ENCODE results near the gene NEDD8. TPM values are rescaled to one million over a fixed set of nuclear protein-coding genes. Genes with fewer than 3 reads are reported as not detected.
A peak's percentile ranks its signal among the peaks of the same experiment; 100 is the strongest.

Gene NEDD8
- total RNA-seq, 2 experiments from 2014 or later: 42.0 to 43.5 TPM

DNA sequence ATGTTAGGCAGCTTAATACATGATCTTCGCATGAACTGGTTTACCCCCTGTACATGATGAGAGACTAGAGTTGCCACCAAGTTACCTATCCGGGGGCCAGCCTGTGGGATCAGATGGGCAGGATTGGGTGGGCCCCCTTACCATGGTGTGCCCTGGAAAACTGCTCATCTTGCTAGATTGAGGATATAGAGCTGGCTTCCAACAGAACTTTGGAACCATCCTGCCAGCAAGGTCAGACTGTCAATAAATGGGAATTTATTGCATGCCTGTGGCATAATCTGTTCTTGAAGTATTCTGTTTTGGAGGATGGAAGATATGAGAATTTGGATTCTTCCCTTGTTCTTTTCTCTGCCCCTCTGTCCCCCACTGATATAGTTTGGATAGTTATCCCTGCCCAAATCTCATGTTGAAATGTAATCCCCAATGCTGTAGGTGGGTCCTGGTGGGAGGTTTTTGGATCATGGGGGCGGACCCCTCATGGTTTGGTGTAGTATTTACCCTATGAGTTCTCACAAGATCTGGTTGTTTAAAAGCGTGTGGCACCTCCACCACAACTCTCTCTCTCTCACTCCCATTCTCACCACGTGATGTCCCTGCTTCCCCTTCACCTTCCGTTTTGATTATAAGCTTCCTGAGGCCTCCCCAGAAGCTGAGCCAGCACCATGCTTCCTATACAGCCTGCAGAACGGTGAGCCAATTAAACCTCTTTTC, 33.2 kb downstream of the NEDD8 start:
- DNase-seq: no peak
- Histone ChIP-seq H3K9me3 (ENCODE audit: control insufficient read depth in 1 of 2, insufficient read depth in 1 of 2, low read length in 2 of 2) (no peaks in the 10 kb centered on the region), H3K4me3 (ENCODE audit: low read length) (no peak overlapping the region), H3K27ac (ENCODE audit: low read depth in 1 of 2, low read length in 2 of 2) (no peak overlapping the region), H3K27me3 (ENCODE audit: control insufficient read depth in 1 of 2, insufficient read depth in 2 of 2, low read length in 2 of 2) (no peaks in the 10 kb centered on the region), H3K4me1 (ENCODE audit: insufficient read depth, low read length) (peaks cover 37% of the 10 kb centered on the region), H3K36me3 (ENCODE audit: insufficient read depth, low read length) (peaks cover 17% of the 10 kb centered on the region)
- TF ChIP-seq, protein P1, sequence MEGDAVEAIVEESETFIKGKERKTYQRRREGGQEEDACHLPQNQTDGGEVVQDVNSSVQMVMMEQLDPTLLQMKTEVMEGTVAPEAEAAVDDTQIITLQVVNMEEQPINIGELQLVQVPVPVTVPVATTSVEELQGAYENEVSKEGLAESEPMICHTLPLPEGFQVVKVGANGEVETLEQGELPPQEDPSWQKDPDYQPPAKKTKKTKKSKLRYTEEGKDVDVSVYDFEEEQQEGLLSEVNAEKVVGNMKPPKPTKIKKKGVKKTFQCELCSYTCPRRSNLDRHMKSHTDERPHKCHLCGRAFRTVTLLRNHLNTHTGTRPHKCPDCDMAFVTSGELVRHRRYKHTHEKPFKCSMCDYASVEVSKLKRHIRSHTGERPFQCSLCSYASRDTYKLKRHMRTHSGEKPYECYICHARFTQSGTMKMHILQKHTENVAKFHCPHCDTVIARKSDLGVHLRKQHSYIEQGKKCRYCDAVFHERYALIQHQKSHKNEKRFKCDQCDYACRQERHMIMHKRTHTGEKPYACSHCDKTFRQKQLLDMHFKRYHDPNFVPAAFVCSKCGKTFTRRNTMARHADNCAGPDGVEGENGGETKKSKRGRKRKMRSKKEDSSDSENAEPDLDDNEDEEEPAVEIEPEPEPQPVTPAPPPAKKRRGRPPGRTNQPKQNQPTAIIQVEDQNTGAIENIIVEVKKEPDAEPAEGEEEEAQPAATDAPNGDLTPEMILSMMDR (IDR thresholded peaks at IDR 0.05): no peak
- peak overlapping the region; percentile 58 for H3K27ac Mint-ChIP-seq
- intact Hi-C loops (cut with DNase I, micrococcal nuclease): loop anchor here in 1 of 2 experiments (5.0 kb wide), 1 partner anchor 33 kb away; the partner anchor contains the start of genes GMPR2 and NEDD8
- H3K36me3 Mint-ChIP-seq (ENCODE audit: low read depth): peaks cover 62% of the 10 kb centered on the region
- no peaks in the 10 kb centered on the region for H3K9me3 Mint-ChIP-seq
- peaks cover 36% of the 10 kb centered on the region for H3K4me1 Mint-ChIP-seq (ENCODE audit: low read depth)
- ChIA-PET CTCF (interaction anchor here (0.5 to 1.2 kb wide), 2 partner anchors 38 to 40 kb away, joined by 3 read pairs; partner anchors contain the start of gene IRF9), POLR2A (interaction anchor here (1.5 kb wide), 1 partner anchor 44 kb away, joined by 6 read pairs; the partner anchor contains the start of gene TINF2)
- no peaks in the 10 kb centered on the region for H3K27me3 Mint-ChIP-seq
- H3K4me3 Mint-ChIP-seq: peak overlapping the region; percentile 43
- no peak for ATAC-seq (ENCODE audit: poor library complexity)

DNA sequence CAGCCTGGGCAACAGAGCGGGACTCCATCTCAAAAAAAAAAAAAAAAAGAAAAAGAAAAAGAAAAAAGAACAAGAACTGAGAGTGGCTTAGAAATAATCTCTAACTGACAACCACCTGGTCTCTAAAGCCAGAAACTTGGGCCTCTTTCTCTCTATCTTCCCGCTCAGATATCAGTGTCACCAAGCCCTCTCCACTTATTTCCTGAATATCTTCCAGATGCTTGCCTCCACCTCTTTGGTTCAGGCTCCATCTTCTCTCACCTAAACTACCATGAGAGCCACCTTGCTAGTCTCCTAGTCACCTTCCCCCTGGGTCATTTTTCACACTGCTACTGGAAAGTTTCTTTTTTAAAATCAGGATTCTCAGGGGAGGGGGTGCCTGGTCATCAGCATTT, 35.1 kb downstream of the NEDD8 start:
- Mint-ChIP-seq H3K36me3 (ENCODE audit: low read depth) (peaks cover 61% of the 10 kb centered on the region), H3K9me3 (no peaks in the 10 kb centered on the region), H3K4me3 (peak overlapping the region; percentile 87), H3K4me1 (ENCODE audit: low read depth) (peaks cover 49% of the 10 kb centered on the region), H3K27ac (peak overlapping the region; percentile 92), H3K27me3 (no peaks in the 10 kb centered on the region)
- CTCF ChIA-PET: interaction anchor here (1.3 to 2.6 kb wide), 2 partner anchors 36 to 45 kb away, joined by 4 to 12 read pairs; partner anchors contain the start of gene TINF2
- Histone ChIP-seq H3K36me3 (ENCODE audit: insufficient read depth, low read length) (peaks cover 22% of the 10 kb centered on the region), H3K27me3 (ENCODE audit: control insufficient read depth in 1 of 2, insufficient read depth in 2 of 2, low read length in 2 of 2) (no peaks in the 10 kb centered on the region), H3K9me3 (ENCODE audit: control insufficient read depth in 1 of 2, insufficient read depth in 1 of 2, low read length in 2 of 2) (no peaks in the 10 kb centered on the region), H3K27ac (ENCODE audit: low read depth in 1 of 2, low read length in 2 of 2) (no peak overlapping the region), H3K4me3 (ENCODE audit: low read length) (no peak overlapping the region), H3K4me1 (ENCODE audit: insufficient read depth, low read length) (peaks cover 37% of the 10 kb centered on the region)
- POLR2A ChIA-PET: interaction anchor here (2.3 to 4.0 kb wide), 3 partner anchors 13 to 56 kb away, joined by 12 to 99 read pairs (median 20); partner anchors contain the start of genes CHMP4A, EMC9 and MDP1
- intact Hi-C loops (cut with DNase I, micrococcal nuclease): loop anchor here in 1 of 2 experiments (5.0 kb wide), 1 partner anchor 35 kb away; the partner anchor contains the start of genes GMPR2 and NEDD8
- ATAC-seq (ENCODE audit: poor library complexity) (no peak), DNase-seq (no peak)
- TF ChIP-seq, protein P1 (IDR thresholded peaks at IDR 0.05): no peak

DNA sequence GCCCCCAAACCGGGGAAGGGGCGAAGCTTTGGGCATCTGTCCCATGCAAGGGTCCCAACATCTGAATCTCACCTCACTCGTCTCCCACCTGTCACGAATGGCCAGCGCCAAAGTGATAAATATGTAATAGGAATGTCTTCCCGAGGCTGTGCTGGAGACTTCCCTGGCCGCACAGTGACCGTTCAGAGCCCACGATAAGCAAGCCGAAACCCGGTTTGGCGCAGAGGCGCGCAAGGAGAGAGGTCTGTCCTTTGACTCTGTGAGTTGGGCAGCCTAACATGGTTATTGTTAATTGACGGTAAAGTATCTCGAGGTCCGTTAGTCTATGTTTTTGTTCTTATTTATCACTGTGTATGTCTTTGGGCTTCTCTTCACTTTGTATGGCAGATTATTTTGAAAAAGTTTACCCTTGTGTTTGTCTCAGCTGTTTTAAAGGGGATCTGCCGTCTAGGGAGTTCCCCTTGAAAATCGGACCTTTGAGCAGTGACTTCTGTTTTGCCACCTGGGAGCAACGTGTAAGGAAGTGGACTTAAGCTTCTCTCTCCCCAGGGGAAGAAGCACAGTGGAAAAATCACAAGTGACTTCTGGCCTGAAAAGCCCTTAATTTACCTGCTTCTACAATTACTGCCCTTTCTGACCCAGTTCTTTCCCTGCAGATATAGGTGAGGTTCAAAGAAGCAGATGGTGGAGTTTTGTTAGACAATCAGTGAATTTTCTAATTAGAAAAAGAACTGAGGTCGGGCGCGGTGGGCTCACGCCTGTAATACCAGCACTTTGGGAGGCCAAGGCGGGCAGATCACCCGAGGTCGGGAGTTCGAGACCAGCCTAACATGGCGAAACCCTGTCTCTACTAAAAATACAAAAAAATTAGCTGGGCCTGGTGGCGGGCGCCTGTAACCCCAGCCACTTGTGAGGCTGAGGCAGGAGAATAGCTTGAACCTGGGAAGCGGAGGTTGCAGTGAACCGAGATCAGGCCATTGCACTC, 35.8 kb downstream of the NEDD8 start:
- H3K4me3 Mint-ChIP-seq: peak overlapping the region; percentile 87
- intact Hi-C loops (cut with DNase I, micrococcal nuclease): loop anchor here in 1 of 2 experiments (5.0 kb wide), 1 partner anchor 36 kb away; the partner anchor contains the start of genes GMPR2 and NEDD8
- H3K36me3 ChIP-seq (ENCODE audit: insufficient read depth, low read length): peaks cover 23% of the 10 kb centered on the region
- ChIA-PET CTCF (interaction anchor here (0.8 to 2.6 kb wide), 7 partner anchors 15 to 101 kb away, joined by 3 to 14 read pairs (median 5); partner anchors contain the start of genes CHMP4A, IRF9, MDP1 and TINF2), POLR2A (interaction anchor here (0.6 to 4.0 kb wide), 29 partner anchors 8 to 937 kb away, joined by 3 to 99 read pairs (median 5); partner anchors contain the start of genes CBLN3, CHMP4A, CIDEB and DCAF11)
- peak overlapping the region; percentile 92 for H3K27ac Mint-ChIP-seq
- TF ChIP-seq, protein P1 (IDR thresholded peaks at IDR 0.05): no peak
- no peaks in the 10 kb centered on the region for H3K27me3 ChIP-seq (ENCODE audit: control insufficient read depth in 1 of 2, insufficient read depth in 2 of 2, low read length in 2 of 2)
- peaks cover 37% of the 10 kb centered on the region for H3K4me1 ChIP-seq (ENCODE audit: insufficient read depth, low read length)
- H3K4me1 Mint-ChIP-seq (ENCODE audit: low read depth): peaks cover 51% of the 10 kb centered on the region
- ATAC-seq (ENCODE audit: poor library complexity) (no peak), DNase-seq (peak in 2 of 14 experiments; percentile 40 to 43)
- H3K4me3 ChIP-seq (ENCODE audit: low read length): peak overlapping the region; percentile 93
- no peaks in the 10 kb centered on the region for H3K9me3 Mint-ChIP-seq
- H3K36me3 Mint-ChIP-seq (ENCODE audit: low read depth): peaks cover 61% of the 10 kb centered on the region
- no peaks in the 10 kb centered on the region for H3K27me3 Mint-ChIP-seq
- H3K27ac ChIP-seq (ENCODE audit: low read depth in 1 of 2, low read length in 2 of 2): peak overlapping the region; percentile 97 to 99
- H3K9me3 ChIP-seq (ENCODE audit: control insufficient read depth in 1 of 2, insufficient read depth in 1 of 2, low read length in 2 of 2): no peaks in the 10 kb centered on the region

Data from CD4-positive, alpha-beta T cell (primary cell).